Bronchial epithelial cell (primary cell): ENCODE results near the gene ALDH1A2. TPM values are rescaled to one million over a fixed set of nuclear protein-coding genes. Genes with fewer than 3 reads are reported as not detected.

Experiments used
- DNase-seq: peaks from one replicate; pipeline ENCODE4 v3.0.0-alpha.2; 2010; ENCODE audit warnings: low read depth
- FAIRE-seq: peaks from 2 replicates; lab custom pipeline; 2011; peaks lifted over from hg19 to GRCh38; lab: Jason Lieb, UNC
- H3K27me3 ChIP-seq: 2 replicates; pipeline ENCODE4 v1.5.1; 2011; ENCODE audit warnings: low read length; ENCODE audit not compliant: control insufficient read depth, insufficient read depth
- H3K36me3 ChIP-seq: 2 replicates; pipeline ENCODE4 v1.5.1; 2011; ENCODE audit warnings: low read length; ENCODE audit not compliant: control insufficient read depth, insufficient read depth
- H3K4me3 ChIP-seq: 2 replicates; pipeline ENCODE4 v1.5.1; 2011; ENCODE audit warnings: mild to moderate bottlenecking, low read depth, low read length, control low read depth
- CTCF ChIP-seq: IDR thresholded peaks from 2 replicates; pipeline ENCODE4 v1.5.1; 2011; ENCODE audit warnings: mild to moderate bottlenecking, moderate library complexity, low read length, control low read depth, inconsistent platforms; ENCODE audit not compliant: insufficient read depth, severe bottlenecking
- total RNA-seq: library from RNA; depleted of rRNA; stranded (reverse); fragments of >200 nt; gene quantifications from 2 replicates; pipeline ENCODE4 v1.2.1, GENCODE V29; 2014

Gene ALDH1A2
- total RNA-seq, 1 donor from 2014 or later = 0.79 TPM

DNA sequence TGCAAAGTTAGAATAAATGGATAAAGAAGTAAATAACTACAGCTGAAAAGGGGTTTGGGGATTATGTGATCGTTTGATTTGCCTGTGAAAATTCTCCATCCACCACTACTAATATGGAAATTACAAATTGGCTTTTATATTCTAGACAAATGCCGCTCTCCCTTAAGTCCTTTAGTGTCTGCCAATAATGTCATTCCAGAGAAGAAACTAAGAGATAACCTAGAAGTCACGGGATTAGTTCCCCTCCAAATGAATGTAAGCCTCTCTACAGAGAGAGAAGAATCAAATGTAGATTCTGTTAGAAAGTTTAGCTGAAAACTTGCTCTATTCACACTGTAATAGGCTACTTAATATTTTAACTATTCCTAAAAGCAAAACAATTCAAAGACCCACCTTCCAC lies 92.0 kb downstream of the ALDH1A2 start:
- no peak for TF ChIP-seq CTCF
- DNase-seq (no peak), FAIRE-seq (no peak)
- Histone ChIP-seq H3K36me3 (no peaks in the 10 kb centered on the region), H3K4me3 (no peak overlapping the region), H3K27me3 (no peaks in the 10 kb centered on the region)

GRCh38 chr15:57972864-57973263 lies 92.6 kb downstream of the ALDH1A2 start:
- Histone ChIP-seq H3K27me3 (no peaks in the 10 kb centered on the region), H3K36me3 (no peaks in the 10 kb centered on the region), H3K4me3 (no peak overlapping the region)
- no peak for TF ChIP-seq CTCF
- DNase-seq (no peak), FAIRE-seq (no peak)

GRCh38 chr15:57969996-57970395 lies 95.5 kb downstream of the ALDH1A2 start:
- Histone ChIP-seq H3K4me3 (no peak overlapping the region), H3K27me3 (no peaks in the 10 kb centered on the region), H3K36me3 (no peaks in the 10 kb centered on the region)
- TF ChIP-seq CTCF = no peak
- DNase-seq = no peak
- FAIRE-seq = no peak

DNA sequence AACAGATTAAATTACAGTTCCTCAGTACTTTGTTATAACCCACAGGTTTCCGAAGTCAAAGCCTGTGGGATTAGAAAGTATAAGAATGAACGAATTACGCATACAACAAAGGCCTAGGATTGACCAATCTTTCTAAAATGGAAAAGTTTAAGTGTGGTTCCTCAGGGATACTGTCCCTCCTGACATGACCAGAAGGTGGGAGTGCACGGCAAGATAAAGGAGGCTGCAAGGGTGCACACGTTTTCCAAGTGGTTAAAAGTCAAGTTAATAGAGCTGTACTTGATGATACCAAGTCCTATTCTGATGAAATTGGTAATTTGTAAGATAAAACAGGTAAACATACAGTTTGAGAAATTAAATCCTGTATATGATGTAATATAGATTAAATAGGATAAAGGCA lies 96.2 kb downstream of the ALDH1A2 start:
- no peak overlapping the region for H3K4me3 ChIP-seq
- FAIRE-seq (no peak), DNase-seq (peak; percentile 42)

GRCh38 chr15:57962887-57963286 lies 102.6 kb downstream of the ALDH1A2 start:
- peak; percentile 83 for DNase-seq

More for the DNA sequence above, 96.2 kb downstream of the ALDH1A2 start:
- no peaks in the 10 kb centered on the region for H3K27me3 ChIP-seq
- peak; percentile 46 for TF ChIP-seq CTCF
- H3K36me3 ChIP-seq = no peaks in the 10 kb centered on the region

More at GRCh38 chr15:57962887-57963286, 102.6 kb downstream of the ALDH1A2 start:
- FAIRE-seq = no peak
- no peaks in the 10 kb centered on the region for H3K36me3 ChIP-seq
- no peak overlapping the region for H3K4me3 ChIP-seq
- H3K27me3 ChIP-seq = no peaks in the 10 kb centered on the region
- TF ChIP-seq CTCF = no peak
